GM18520 (cell line): ENCODE measurements around the gene FOXD4L5.
"Not testable (repeated sequence)": the region's sequence is repeated elsewhere in the genome, so short reads cannot be mapped to it uniquely, and the experiment has no call there.

Source experiments
- ATAC-seq: cut with Tn5 transposase; IDR thresholded peaks from one replicate; pipeline ENCODE4 v1.9.1; 2021; ENCODE audit not compliant: unreplicated experiment

FOXD4L5 gene

DNA sequence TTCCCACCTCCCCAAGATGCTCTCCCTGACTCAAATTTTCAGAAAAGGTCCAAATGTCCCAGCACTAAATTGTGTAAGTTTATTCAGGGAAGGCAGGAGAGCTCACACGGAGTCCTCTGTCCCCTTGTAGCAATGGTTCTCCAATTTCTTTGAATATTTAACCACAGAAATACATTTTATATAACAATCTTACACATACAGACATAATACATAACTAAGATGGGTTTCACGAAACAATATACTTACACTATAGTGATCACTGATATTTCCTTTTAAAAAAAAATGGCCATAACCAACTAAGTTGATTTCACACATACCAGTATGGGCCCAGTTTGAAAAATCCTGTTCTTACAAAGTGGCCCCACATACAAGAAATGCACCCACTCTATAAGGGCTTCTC is at the start of gene FOXD4L5:
Gene FOXD4L5 (minus strand): TSS at position 101 of the 400 bp plus-strand sequence. CDS start 832 bp downstream, outside the sequence.
- ATAC-seq = not testable (repeated sequence)

GRCh38 chr9:65283943-65284342 is 1.1 kb downstream of the FOXD4L5 start:
- ATAC-seq = not testable (repeated sequence)

- ATAC-seq = not testable (repeated sequence)
These were observed 2.0 kb downstream of the FOXD4L5 start for GRCh38 chr9:65282976-65283375.
